Stimulated activated CD4-positive, alpha-beta T cell treated with anti-CD3 and anti-CD28 coated beads, Interleukin-1b, Interleukin-23, amount 100 ng/mL, for 24 hours (primary cell): ENCODE measurements around the gene DNASE1L2.

Source experiments
- DNase-seq, 4 experiments: peaks; one replicate each; pipeline ENCODE4 v3.0.0-alpha.2; 2020; ENCODE audit warnings: low read depth in 4 of 4, low spot score in 1 of 4

Gene DNASE1L2

DNA sequence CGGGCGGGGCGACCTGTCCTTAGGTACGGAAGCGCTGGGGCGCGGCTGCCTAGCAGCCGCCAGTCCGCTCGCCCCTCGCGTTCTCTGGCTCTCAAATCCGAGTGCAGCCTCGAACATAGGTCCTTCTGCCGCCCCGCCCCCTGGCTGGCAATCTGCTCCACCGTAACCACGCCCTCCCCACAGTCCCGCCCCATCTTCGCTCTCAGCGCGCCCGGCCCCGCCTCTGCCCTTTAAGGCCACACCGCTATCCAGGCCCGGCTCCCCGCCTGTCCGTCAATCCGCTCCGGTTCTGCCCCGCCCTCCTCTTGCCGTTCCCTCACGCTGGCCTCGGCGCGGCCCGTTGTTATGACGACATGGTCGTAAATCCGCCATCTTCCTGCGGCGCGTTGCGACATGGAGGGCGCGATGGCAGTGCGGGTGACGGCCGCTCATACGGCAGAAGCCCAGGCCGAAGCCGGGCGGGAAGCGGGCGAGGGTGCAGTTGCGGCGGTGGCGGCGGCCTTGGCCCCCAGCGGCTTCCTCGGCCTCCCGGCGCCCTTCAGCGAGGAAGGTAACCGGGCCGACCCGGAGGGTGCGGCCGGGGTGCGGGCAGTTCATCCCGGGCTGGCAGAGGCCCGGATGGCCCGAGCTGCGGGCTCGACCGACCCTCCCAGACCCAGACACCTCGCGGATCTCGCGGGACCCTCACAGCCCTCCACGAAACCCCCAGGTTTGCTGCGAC lies 12.9 kb upstream of the DNASE1L2 start, which contains the start of gene E4F1:
Gene E4F1, plus strand, starts transcription at position 371 of the 721 bp plus-strand sequence. Its CDS starts 23 bp downstream, at position 394.
- DNase-seq, result peak; percentile 99 to 100 (median 100)

DNA sequence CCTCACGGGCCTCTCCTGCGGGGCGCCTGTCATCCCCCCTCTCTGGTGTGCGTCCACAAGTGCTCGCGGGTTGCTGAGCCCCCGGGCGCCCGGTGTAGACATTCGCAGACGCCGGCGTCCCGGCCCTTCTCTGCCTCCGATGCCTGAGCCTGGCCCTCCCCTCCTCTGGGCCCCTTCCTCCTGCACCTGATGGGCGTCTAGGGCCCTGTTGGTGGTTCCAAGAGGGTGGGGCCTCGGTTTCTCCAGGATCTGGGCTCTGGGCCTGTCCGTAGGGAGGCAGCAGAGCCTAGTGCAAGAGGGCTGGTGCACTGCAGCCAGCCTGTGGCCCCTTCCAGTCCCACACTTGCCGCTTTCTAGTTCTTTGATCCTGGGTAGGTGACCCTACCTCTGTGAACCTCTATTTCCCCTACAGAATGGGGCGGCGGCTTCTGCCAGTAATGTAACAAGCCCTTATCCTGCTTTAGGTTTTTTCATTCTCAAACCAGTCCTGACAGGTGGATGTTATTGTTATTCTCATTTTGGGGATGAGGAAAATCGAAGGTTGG lies 12.2 kb upstream of the DNASE1L2 start:
- no peak for DNase-seq

DNA sequence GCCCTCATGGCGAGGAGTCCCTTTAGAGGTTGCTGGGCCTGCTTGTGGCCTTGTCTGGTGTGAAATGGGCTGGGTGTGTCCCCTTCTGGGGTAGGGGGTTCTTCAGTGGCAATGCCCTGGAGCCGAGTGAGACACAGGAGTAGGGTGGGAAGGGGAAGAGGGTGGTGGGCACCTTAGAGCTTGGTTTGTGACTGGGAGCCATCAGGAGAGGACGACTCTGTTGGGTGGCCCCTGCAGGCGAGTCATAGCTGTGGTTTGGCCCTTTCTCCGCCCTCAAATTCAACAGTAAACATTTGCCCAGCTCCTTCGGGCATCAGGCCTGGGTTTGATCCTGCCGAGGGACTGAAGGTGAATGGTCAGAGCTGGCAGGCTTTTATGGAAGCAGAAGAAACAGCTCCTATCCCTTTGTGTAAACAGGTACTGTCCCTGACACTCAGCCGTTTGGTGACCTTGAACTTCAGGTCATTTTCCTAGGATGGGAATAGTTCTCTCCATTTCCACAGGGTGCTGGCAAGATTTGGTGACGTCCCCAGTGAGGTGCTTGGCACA lies 9.9 kb upstream of the DNASE1L2 start:
- DNase-seq, result no peak

DNA sequence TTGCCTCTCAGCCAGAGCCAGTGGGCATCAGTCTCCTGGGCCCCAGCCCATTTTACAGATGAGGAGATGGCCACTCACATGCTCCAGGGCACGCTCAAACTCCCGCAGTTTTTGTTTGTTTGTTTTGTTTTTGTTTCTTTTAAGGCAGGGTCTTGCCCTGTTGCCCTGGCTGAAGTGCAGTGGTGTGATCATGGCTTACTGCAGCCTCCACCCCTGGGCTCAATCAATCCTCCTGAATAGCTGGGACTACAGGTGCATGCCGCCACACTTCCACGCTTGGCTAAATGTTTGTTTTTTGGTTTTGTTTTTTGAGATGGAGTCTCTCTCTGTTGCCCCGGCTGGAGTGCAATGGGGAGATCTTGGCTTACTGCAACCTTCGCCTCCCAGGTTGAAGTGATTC lies 9.3 kb upstream of the DNASE1L2 start:
- no peak for DNase-seq

DNA sequence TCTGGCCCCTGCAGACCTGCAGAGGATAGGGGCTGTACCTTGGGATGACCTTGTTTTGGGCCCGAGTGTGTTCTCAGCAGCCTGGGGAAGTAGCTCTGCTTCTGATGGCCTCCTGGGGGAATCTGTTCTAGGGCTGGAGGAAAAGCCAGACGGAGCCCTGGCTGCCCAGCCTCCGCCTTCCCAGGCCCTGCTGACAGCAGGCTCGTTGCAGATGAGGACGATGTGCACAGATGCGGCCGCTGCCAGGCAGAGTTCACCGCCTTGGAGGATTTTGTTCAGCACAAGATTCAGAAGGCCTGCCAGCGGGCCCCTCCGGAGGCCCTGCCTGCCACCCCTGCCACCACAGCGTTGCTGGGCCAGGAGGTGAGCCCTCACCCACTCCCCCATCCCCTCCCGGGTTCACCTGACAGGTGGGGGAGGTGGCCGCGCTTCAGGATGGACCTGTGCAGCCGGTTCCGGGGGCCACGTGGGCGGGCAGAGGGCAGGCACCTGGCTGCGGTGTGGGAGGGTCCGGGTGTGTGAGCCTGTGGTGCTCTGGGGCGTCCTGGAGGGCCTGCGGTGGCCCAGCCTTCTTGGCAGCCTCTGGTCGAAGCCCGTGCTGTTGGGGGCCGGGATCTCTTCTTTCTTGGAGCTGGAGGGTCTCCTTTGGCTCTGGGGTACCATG lies 8.0 kb upstream of the DNASE1L2 start:
- DNase-seq, result no peak

DNA sequence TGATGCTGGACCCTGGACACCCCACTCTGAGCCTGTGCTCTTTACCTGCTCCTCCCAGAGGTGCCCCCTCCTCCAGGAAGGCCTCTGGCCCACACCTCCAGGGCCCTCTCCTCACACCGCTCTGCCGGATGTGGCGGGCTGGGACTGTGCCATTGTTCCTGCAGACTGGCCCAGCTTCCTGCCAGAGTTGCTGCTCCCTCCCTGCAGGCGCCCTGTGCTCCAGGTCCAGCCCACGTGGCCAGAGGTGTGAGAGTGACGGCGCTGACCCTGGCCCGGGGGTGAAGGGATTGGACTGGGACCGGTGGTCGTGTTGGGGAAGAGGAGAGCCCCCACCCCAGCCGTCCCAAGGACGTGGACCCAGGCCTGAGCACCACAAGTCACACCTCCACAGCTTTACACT lies 7.2 kb upstream of the DNASE1L2 start:
- no peak for DNase-seq

DNA sequence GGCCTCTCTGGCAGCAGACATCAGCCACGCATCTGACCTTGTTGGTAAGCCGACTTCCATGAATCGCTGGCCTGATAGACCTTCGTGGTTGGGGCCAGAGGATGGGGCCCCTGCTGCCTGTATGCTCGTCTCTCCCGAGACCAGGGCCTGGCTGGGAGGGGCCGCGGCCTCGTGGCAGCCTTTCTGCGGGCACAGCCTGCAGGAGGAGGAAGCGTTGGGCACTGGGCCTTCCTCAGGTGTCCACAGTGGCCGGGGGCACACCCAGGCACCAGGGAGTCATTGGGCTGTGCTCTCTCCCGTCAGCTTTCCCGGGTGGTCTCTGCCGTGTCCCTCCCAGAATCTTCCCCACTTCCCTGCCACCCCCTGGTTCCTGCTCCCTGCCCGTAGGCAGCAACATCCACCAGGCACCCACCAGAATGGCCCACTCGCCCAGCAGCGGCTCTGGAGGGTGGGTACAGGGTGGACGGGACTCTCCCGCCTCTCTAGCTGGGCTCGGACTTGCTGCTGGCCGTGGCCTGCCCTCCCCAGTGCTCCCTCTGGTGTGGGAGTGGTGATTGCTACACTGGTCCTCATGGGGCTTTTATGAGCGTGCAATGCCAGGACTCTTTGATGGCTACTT lies 6.5 kb upstream of the DNASE1L2 start:
- no peak for DNase-seq

DNA sequence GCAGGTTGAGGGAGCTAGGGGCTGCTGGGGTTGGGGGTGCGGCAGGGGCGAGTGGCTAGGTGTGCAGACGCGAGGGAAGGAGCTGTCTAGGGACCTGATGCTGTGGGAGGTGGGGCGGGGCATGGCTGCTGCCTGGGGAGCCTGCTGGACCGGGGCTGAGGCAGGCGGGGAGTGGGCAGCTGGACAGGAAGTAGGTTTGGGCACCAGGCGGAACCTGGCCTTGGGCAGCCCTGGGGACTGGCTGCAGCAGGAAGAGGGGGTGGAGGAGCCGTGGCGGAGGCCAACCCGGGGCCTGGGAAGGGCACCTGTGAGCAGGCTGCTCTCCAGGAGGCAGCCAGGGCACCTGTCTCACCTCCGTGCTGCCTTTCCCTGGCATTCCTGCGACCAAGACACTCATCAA lies 5.9 kb upstream of the DNASE1L2 start:
- DNase-seq, result no peak

DNA sequence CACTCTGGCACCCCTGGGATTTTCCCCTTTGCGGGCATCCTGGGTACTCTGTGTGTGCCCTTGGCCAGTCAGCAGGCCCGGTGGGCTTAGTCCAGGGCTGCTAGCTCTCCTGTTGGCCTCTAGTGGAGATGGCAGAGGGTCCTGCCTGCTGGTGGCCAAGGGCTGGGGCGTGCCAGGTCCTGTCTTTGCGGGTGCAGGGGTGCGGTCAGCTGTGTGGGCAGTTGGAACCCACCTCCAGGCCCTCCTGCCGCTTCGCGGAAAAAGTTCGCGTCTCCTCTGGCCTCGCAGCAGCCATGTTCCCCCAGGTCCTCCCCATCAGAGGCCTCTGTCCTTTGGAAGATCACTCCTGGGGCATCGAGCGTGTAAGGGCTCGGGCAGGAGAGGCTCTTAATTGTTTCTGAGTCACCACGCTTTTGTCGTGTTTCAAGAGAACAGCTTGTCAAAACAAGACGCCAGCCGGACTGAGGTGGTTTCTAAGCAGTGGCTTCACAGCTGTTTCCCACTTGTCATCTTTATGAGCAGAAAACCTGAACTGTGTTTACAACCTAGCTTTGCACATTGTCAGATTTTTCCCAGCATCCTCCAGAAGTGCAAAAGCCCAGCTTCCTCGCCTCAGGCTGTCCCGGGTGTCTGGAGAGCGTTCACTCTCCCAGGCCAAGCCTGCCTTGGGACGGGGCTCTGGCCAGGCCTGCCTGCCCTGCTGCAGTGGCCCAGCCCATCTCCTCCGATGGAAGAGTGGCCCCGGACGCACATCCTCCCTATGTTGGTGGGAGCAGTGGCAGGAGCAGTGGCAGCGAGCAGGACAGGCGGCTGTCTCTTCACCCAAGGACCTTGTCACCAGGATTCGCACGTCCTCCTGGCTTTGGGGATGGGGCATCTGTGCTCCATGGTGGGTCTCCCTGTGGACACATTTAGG lies 5.0 kb upstream of the DNASE1L2 start:
- no peak for DNase-seq

DNA sequence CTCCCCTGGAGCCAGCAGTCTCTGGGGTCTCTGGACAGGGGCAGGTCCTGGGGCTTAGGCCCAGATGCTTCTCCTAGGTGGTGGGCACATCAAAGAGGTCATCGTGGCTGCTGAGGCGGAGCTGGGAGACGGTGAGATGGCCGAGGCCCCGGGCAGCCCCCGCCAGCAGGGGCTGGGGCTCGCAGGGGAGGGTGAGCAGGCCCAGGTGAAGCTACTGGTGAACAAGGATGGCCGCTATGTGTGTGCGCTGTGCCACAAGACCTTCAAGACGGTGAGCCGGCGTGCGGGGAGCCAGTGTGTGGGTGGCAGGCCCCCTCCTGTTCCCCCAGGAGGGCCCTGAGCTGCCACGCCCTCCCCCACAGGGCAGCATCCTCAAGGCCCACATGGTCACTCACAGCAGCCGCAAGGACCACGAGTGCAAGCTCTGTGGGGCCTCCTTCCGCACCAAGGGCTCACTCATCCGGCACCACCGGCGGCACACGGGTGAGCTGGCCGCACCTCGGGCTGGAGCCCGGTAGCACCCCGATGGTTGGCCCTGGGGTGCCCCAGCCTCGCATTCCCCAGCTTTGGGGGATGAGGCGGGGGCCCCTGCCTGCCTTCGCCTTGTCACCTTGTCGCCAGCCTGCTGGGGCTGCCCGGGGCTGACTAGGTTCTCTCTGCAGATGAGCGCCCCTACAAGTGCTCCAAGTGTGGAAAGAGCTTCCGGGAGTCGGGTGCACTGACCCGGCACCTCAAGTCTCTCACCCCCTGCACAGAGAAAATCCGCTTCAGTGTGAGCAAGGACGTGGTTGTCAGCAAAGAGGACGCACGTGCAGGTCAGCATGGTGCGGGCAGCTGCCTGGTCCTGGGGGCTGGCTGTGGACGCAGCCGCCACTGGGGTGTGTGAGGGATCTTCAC lies 3.9 kb upstream of the DNASE1L2 start:
- no peak for DNase-seq

DNA sequence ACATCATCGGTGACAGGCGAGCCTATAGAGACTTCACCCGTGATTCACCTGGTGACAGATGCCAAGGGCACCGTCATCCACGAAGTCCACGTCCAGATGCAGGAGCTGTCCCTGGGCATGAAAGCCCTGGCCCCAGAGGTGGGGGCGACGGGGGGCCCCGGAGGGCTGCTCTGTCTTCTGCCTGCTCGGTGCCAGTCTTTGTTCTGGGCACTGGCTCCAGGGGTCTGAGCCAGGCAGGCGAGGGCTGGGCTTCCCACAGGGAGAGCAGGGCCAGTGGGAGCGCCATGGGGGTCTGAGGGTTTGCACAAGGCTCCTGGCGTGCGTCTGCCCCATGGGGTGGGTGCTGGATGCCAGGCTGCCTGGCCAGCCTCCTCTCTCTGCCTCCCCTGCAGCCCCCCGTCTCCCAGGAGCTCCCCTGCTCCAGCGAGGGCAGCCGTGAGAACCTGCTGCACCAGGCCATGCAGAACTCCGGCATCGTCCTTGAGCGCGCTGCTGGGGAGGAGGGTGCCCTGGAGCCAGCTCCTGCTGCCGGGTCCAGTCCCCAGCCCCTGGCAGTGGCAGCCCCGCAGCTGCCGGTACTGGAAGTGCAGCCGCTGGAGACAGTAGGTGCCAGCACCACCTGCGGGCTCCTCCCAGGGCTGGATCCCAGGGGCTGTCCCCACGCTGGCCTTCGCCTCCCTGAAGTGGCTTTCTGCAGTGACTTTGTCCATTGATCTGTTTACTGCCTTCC lies 3.0 kb upstream of the DNASE1L2 start:
- no peak for DNase-seq

DNA sequence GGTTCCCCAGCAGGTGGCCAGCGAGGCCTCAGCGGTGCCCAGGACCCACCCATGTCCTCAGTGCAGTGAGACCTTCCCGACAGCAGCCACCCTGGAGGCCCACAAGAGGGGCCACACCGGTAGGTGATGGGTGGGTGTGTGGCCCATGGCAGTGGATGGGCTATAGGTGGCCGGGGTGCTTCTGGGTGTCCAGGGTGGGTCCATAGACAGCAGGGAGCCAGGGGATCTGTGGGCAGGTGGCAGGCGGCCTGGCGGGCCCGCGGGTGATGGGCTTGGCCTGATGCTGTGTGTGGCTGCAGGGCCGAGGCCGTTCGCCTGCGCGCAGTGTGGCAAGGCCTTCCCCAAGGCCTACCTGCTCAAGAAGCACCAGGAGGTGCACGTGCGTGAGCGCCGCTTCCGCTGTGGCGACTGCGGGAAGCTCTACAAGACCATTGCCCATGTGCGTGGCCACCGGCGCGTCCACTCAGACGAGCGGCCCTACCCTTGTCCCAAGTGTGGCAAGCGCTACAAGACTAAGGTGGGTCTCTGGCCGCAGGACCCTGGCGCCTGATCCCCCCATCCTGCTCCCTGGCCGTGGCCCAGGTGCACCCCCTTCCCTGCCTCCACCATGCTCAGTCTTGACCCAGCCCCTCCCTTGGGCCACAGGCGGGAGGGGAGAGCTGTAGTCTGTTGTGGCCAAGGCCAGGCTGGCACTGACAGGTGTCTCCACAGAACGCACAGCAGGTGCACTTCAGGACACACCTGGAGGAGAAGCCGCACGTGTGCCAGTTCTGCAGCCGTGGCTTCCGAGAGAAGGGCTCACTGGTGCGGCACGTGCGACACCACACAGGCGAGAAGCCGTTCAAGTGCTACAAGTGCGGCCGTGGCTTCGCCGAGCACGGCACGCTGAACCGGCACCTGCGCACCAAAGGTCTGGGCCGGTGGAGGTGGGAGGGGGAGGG lies 2.1 kb upstream of the DNASE1L2 start:
- no peak for DNase-seq

DNA sequence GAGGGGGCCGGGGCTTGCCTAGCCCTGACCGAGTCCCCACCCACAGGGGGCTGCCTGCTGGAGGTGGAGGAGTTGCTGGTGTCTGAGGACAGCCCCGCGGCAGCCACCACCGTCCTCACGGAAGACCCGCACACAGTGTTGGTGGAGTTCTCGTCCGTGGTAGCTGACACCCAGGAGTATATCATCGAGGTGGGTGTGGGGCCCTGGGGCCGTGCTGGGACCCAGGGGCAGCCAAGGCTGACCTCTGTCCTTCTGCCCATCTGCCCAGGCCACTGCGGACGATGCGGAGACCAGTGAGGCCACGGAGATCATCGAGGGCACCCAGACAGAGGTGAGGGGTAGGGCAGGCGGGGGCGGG lies 1.5 kb upstream of the DNASE1L2 start:
- DNase-seq, result no peak

DNA sequence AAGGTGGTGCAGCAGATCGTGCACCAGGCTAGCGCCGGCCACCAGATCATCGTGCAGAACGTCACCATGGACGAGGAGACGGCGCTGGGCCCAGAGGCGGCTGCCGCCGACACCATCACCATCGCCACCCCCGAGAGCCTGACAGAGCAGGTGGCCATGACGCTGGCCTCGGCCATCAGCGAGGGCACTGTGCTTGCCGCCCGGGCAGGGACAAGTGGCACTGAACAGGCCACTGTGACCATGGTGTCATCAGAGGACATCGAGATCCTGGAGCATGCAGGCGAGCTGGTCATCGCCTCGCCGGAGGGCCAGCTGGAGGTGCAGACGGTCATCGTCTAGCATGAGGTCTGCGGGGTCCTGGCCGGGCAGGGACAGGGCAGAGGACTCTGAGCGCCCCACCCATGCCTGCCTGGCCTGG lies 1.0 kb upstream of the DNASE1L2 start:
- DNase-seq, result no peak

DNA sequence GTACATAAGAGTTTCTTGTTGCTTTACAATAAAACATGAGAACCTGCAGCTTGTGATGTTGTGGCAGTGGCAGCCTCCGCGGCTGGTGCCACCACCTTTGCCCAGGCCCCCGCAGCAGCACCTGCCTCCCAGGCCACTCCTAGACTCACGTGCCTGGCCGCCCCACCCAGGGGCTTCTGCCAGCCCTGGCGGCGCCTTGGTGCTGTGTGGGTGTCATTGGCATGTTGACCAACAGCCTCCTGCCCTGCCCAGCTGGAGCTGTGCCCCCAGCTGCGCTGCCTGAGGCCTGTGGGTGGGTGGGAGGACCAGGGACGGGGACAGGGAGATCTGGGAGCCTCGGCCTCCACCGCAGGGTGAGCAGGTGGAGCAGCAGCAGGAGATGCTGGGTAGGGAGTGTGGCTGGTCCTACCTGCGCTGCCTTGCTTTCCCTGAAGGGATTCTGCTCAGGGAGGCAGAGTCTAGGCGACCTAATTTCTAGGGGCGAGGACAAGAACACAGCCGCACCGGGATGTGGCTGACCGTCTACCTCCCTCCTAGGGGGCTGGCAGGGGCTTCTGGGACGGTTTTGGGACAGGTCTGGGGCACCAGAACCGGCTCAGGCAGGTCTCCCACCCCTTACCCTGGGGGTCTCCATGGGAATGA lies 428 bp upstream of the DNASE1L2 start:
- DNase-seq, result no peak

DNA sequence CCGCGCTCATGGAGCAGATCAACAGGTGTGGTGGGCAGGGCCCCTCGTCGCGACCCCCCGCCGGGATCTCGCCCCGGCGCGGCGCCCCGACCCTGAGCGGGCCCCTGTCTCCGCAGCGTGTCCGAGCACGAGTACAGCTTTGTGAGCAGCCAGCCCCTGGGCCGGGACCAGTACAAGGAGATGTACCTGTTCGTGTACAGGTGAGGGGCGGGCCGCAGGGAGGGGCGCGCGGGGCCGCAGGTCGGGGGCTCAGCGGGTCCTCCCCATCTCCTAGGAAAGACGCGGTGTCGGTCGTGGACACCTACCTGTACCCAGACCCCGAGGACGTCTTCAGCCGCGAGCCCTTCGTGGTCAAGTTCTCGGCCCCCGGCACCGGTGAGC lies 848 bp downstream of the DNASE1L2 start:
- no peak for DNase-seq

DNA sequence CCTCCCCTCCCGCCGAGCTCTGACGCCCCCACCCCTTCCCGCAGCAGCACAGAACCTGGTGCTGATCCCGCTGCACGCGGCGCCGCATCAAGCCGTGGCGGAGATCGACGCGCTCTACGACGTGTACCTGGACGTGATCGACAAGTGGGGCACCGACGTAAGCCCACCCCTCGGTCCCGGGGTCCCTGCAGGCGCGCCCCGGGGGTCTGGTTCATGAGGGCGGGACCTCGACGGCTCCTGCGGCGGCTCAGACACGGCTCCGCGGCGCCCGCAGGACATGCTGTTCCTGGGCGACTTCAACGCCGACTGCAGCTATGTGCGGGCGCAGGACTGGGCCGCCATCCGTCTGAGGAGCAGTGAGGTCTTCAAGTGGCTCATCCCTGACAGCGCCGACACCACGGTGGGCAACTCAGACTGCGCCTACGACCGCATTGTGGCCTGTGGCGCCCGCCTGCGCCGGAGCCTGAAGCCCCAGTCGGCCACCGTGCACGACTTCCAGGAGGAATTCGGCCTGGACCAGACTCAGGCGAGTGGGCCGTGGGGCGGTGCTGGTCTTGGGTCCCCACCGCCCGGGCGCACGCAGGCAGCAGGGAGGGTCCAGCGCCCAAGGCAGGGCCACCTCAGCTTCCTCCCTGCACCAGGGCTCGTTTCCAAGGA lies 1.4 kb downstream of the DNASE1L2 start:
- no peak for DNase-seq
